ENCODE results near the gene SMIM20.

DNA sequence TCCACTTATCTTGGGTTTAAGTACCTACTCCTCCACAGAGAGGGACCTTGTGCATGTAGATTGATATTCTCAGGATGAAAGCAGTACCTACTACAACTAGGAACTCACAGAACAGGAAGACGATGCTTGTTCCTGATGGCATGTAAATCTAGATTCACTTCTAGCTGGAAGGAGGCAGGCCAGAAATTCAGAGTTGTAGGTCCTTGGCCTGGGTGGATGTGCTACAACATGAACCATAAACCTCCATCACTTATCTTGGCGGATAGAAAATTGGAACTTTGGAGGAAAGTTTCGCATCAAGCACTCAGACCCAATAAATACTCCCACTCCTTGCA lies 9.3 kb upstream of the SMIM20 start:
- TF ChIP-seq, protein P1, sequence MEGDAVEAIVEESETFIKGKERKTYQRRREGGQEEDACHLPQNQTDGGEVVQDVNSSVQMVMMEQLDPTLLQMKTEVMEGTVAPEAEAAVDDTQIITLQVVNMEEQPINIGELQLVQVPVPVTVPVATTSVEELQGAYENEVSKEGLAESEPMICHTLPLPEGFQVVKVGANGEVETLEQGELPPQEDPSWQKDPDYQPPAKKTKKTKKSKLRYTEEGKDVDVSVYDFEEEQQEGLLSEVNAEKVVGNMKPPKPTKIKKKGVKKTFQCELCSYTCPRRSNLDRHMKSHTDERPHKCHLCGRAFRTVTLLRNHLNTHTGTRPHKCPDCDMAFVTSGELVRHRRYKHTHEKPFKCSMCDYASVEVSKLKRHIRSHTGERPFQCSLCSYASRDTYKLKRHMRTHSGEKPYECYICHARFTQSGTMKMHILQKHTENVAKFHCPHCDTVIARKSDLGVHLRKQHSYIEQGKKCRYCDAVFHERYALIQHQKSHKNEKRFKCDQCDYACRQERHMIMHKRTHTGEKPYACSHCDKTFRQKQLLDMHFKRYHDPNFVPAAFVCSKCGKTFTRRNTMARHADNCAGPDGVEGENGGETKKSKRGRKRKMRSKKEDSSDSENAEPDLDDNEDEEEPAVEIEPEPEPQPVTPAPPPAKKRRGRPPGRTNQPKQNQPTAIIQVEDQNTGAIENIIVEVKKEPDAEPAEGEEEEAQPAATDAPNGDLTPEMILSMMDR (IDR thresholded peaks at IDR 0.05; ENCODE audit: low read depth, low read length) = no peak
- TF ChIP-seq EZH2phosphoT487 (IDR thresholded peaks at IDR 0.05; ENCODE audit: low read depth) = no peak
